Natural killer cell (primary cell): ENCODE measurements around the gene VRK2. TPM values are rescaled to one million over a fixed set of nuclear protein-coding genes. Genes with fewer than 3 reads are reported as not detected.
"Not testable (repeated sequence)": the region's sequence is repeated elsewhere in the genome, so short reads cannot be mapped to it uniquely, and the experiment has no call there.

Experiments used
- ATAC-seq, 3 donors: fragments of 150-1000 bp in 2 of 3; fragments of 200-7000 bp in 1 of 3; cut with Tn5 transposase; 1 replicate in 1 of 3; 2 replicates in 2 of 3; pipeline ENCODE4 v1.10.0; 2021; ENCODE audit warnings: mild to moderate bottlenecking in 2 of 3, moderate library complexity in 2 of 3
- DNase-seq, 2 donors: peaks; one replicate each; pipeline versions ENCODE4 v3.0.0 to v3.0.0-alpha.2; 2013 to 2021; ENCODE audit warnings: mixed read lengths in 1 of 2
- H3K27ac ChIP-seq: one replicate; pipeline ENCODE4 v1.5.1; 2013; ENCODE audit warnings: mild to moderate bottlenecking, low read length
- H3K27me3 ChIP-seq: one replicate; pipeline ENCODE4 v1.6.1; 2013; ENCODE audit warnings: low read length; ENCODE audit not compliant: control insufficient read depth, insufficient read depth
- H3K36me3 ChIP-seq: one replicate; pipeline ENCODE4 v1.6.1; 2013; ENCODE audit warnings: low read length; ENCODE audit not compliant: control insufficient read depth, insufficient read depth
- H3K4me1 ChIP-seq: one replicate; pipeline ENCODE4 v1.6.1; 2013; ENCODE audit warnings: low read length; ENCODE audit not compliant: control insufficient read depth, insufficient read depth
- H3K4me3 ChIP-seq: one replicate; pipeline ENCODE4 v1.5.1; 2013; ENCODE audit warnings: low read length
- H3K9me3 ChIP-seq: one replicate; pipeline ENCODE4 v1.6.1; 2013; ENCODE audit warnings: low read length; ENCODE audit not compliant: control insufficient read depth, insufficient read depth
- H3K27ac Mint-ChIP-seq, 2 donors: one replicate each; pipeline ENCODE4 v1.8.0; 2022; ENCODE audit warnings: mild to moderate bottlenecking in 2 of 2, mixed read lengths in 2 of 2, moderate library complexity in 1 of 2
- H3K27me3 Mint-ChIP-seq, 2 donors: one replicate each; pipeline ENCODE4 v1.8.0; 2022; ENCODE audit warnings: low read depth in 2 of 2, mixed read lengths in 2 of 2
- H3K36me3 Mint-ChIP-seq: one replicate; pipeline ENCODE4 v1.8.0; 2022; ENCODE audit warnings: mixed read lengths
- H3K4me1 Mint-ChIP-seq, 2 donors: one replicate each; pipeline ENCODE4 v1.8.0; 2022; ENCODE audit warnings: mixed read lengths in 2 of 2
- H3K4me3 Mint-ChIP-seq: one replicate; pipeline ENCODE4 v1.8.0; 2022; ENCODE audit warnings: mild to moderate bottlenecking, moderate library complexity, mixed read lengths
- H3K9me3 Mint-ChIP-seq, 2 donors: one replicate each; pipeline ENCODE4 v1.8.0; 2022; ENCODE audit warnings: mixed read lengths in 2 of 2
- CTCF ChIP-seq: fragments of 200-600 bp; IDR thresholded peaks from one replicate; pipeline ENCODE4 v1.8.0; 2022; ENCODE audit warnings: antibody characterized with exemption
- WGBS: methylation state at CpG from one replicate; pipeline ENCODE4 v1.1.7; 2013; ENCODE audit warnings: missing lambda C conversion rate; ENCODE audit not compliant: insufficient coverage; 5-methylcytosine and 5-hydroxymethylcytosine counted together
- intact Hi-C: fragments of 100-400 bp; cut with micrococcal nuclease; formaldehyde crosslinking; loops from one replicate; pipeline ENCODE4 v1.14.2; 2022
- total RNA-seq, 4 donors: library from RNA; stranded (reverse); fragments of 120-200 nt in 1 of 4; gene quantifications; one replicate each; pipeline versions ENCODE4 v1.2.3 to v1.2.4, GENCODE V29; 2013 to 2022

VRK2 gene
- total RNA-seq, 3 donors from 2014 or later (not counting 1 experiment from before 2014, with no cell fraction given) = 25.0 to 29.7 (median 25.4) TPM

DNA sequence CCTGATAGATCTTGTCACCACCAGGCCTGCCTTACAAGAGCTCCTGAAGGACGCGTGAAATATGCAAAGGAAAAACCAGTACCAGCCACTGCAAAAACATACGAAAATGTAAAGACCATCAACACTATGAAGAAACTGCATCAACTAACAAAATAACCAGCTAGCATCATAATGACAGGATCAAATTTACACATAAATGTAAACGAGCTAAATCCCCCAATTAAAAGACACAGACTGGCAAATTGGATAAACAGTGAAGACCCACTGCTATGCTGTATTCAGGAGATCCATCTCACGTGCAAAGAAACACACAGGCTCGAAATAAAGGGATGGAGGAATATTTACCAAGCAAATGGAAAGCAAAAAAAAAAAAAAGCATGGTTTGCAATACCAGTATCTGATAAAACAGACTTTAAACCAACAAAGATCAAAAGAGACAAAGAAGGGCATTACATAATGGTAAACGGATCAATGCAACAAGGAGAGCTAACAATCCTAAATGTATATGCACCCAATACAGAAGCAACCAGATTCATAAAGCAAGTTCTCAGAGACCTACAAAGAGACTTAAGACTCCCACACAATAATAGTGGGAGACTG lies 123.8 kb downstream of the VRK2 start:
- DNase-seq, intact Hi-C loops, H3K4me1 Mint-ChIP-seq, H3K27me3 ChIP-seq, H3K4me3 Mint-ChIP-seq, H3K4me1 ChIP-seq, H3K4me3 ChIP-seq, H3K9me3 ChIP-seq, H3K27me3 Mint-ChIP-seq, H3K27ac Mint-ChIP-seq, H3K36me3 ChIP-seq, H3K27ac ChIP-seq, ATAC-seq: not testable (repeated sequence)
- 96% methylated on average over 7 of the region's 7 CpGs for WGBS
- peaks cover 16 to 24% of the 10 kb centered on the region in 2 donors for H3K9me3 Mint-ChIP-seq
- H3K36me3 Mint-ChIP-seq = peaks cover 31% of the 10 kb centered on the region

DNA sequence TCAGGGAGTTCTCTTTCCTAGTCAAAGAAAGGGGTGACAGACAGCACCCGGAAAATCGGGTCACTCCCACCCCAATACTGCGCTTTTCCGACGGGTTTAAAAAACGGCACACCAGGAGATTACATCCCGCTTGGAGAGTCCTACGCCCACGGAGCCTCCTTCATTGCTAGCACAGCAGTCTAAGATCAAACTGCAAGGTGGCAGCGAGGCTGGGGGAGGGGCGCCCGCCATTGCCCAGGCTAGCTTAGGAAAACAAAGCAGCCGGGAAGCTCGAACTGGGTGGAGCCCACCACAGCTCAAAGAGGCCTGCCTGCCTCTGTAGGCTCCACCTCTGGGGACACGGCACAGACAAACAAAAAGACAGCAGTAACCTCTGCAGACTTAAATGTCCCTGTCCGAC lies 125.2 kb downstream of the VRK2 start:
- H3K36me3 ChIP-seq, H3K4me1 ChIP-seq, H3K9me3 ChIP-seq, H3K27me3 ChIP-seq, H3K27me3 Mint-ChIP-seq, intact Hi-C loops, H3K4me1 Mint-ChIP-seq, H3K4me3 Mint-ChIP-seq, H3K27ac ChIP-seq, H3K27ac Mint-ChIP-seq, ATAC-seq, DNase-seq, H3K4me3 ChIP-seq: not testable (repeated sequence)
- 97% methylated on average over 16 of the region's 16 CpGs for WGBS
- Mint-ChIP-seq H3K36me3 (peaks cover 31% of the 10 kb centered on the region), H3K9me3 (peaks cover 16 to 24% of the 10 kb centered on the region in 2 donors)

- H3K27me3 Mint-ChIP-seq, H3K4me1 Mint-ChIP-seq, H3K9me3 ChIP-seq, H3K4me3 ChIP-seq, intact Hi-C loops, H3K4me1 ChIP-seq, ATAC-seq, H3K36me3 ChIP-seq, DNase-seq, H3K27me3 ChIP-seq, H3K4me3 Mint-ChIP-seq, H3K27ac ChIP-seq, H3K27ac Mint-ChIP-seq: not testable (repeated sequence)
- no CpG with 5 or more reads among the region's 4 CpGs for WGBS
- Mint-ChIP-seq H3K9me3 (peaks cover 7 to 14% of the 10 kb centered on the region in 2 donors), H3K36me3 (peaks cover 16% of the 10 kb centered on the region)
These were observed 130.6 kb downstream of the VRK2 start for GRCh38 chr2:58177187-58177586.

DNA sequence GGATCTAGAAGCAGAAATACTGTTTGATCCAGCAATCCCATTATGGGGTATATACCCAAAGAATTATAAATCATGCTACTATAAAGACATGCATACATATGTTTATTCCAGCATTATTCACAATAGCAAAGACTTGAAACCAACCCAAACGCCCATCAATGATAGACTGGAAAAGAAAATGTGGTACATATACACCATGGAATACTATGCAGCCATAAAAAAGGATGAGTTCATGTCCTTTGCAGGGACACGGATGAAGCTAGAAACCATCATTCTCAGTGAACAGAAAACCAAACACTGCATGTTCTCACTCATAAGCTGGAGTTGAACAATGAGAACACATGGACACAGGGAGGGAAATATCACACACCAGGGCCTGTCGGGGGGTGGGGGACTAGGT lies 133.6 kb downstream of the VRK2 start:
- H3K27me3 ChIP-seq, ATAC-seq, H3K4me1 Mint-ChIP-seq, H3K36me3 Mint-ChIP-seq, intact Hi-C loops, H3K27ac Mint-ChIP-seq, H3K36me3 ChIP-seq, H3K27me3 Mint-ChIP-seq, H3K27ac ChIP-seq, DNase-seq, H3K4me3 Mint-ChIP-seq, H3K4me1 ChIP-seq, H3K9me3 ChIP-seq, H3K4me3 ChIP-seq, H3K9me3 Mint-ChIP-seq: not testable (repeated sequence)
- WGBS = 100% methylated on average over 3 of the region's 3 CpGs

DNA sequence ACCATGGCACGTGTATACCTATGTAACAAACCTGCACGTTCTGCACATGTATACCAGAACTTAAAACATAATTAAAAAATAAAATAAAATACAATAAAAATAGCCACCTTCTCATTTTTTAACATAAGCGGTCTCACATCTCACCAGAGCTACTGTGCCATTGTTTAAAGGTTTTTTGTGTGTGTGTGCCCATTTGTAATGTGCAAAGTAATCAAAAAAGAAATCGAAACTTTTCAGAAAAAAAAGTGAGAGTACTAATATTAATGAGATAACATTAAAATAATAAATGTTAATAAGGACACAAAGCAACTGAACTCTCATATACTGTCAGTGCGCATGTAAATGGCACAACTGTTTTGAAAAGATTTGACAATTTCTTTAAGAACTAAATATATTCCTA lies 134.0 kb downstream of the VRK2 start:
- Histone ChIP-seq H3K9me3 (no peaks in the 10 kb centered on the region), H3K4me1 (no peaks in the 10 kb centered on the region), H3K4me3 (no peak overlapping the region), H3K27me3 (no peaks in the 10 kb centered on the region), H3K27ac (no peak overlapping the region), H3K36me3 (no peaks in the 10 kb centered on the region)
- intact Hi-C loops = no loop called here
- TF ChIP-seq CTCF = no peak
- H3K9me3 Mint-ChIP-seq = no peaks in the 10 kb centered on the region
- DNase-seq (no peak), ATAC-seq (no peak)
- no peak overlapping the region for H3K27ac Mint-ChIP-seq
- no peaks in the 10 kb centered on the region for H3K27me3 Mint-ChIP-seq
- 100% methylated on average over 3 of the region's 5 CpGs for WGBS
- no peaks in the 10 kb centered on the region for H3K36me3 Mint-ChIP-seq
- H3K4me1 Mint-ChIP-seq = no peaks in the 10 kb centered on the region
- H3K4me3 Mint-ChIP-seq = no peak overlapping the region
